ENCODE results near the gene SFRP4. TPM values are rescaled to one million over a fixed set of nuclear protein-coding genes. Genes with fewer than 3 reads are reported as not detected.
"Not testable (repeated sequence)": the region's sequence is repeated elsewhere in the genome, so short reads cannot be mapped to it uniquely, and the experiment has no call there.

SFRP4 gene
- total RNA-seq, result 15.0 TPM
- long read RNA-seq, transcript SFRP4-201 (6 exons, 2,966 nt), result major isoform, 71 of 76 reads
- long read RNA-seq, partial matches to known transcripts, result 2 of 76 reads
- long read RNA-seq, other reads (novel, unspliced or antisense), result 3 of 76 reads

DNA sequence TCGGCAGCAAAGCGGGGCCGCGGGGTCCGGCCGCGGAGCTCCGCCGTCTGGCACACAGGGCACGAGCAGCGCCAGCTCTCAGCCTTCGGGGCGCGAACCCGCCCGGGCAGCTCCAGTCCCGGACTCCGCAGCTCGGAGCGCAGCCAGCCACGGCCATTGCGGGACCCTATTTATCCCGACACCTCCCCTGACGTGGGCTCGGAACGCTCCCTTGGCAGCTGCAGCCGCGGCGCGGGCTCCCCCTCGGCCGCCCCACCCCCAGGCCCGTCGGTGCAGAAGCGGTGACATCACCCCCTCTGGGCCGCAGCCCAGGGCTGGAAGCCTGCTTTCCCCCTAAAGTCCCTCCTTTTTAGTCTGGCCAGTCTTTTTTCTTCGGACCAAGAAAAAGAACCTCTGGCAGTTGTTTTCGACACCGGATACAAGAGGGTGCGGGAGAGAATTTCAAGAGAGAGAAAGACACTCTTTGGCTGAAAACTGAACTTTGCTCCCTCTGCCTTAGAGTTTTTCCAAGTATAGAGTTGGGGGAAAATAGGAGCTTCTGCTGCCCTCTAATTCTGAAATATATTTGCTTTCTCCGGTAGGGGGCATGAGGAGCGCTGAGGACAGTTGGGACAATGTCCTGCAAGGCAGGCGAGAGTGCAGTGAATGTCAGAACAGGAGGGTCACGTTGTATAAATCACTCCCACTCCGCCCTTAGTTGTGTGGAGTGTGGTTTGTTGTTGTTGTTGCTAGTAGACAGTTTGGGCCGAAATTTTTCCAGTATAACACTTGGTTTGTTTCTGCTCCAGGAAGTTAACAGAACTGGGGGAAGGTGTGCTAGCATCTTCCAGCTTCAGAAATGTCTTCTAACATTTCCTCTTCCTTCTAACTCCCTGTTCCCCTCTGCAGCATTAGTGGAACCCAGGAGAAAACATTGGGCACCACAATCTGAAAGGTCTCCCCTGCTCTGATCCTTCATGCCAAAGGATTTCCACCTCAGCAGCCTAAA is at the start of gene SFRP4:
Gene SFRP4 (minus strand): TSS at position 145 of the 988 bp plus-strand sequence. CDS start 280 bp downstream, outside the sequence.
- intact Hi-C loops (cut with DNase I), result loop anchor here (5.0 kb wide), 1 partner anchor 190 kb away; no protein-coding TSS in a partner anchor

DNA sequence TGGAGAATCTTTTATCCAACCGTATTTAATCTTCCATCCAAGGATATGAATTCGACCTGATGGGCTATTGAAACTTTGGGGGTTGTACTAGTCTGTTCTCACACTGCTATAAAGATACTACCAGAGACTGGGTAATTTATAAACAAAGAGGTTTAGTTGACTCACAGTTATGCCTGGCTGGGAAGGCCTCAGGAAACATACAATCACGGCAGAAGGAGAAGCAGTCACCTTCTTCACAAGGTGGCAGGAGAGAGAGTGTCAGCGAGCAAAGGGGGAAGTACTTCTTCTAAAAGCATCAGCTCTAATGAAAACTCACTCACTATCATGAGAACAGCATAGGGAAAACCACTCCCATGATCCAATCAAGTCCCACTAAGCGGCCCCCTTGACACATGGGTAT is 47.6 kb upstream of the SFRP4 start:
- DNase-seq (ENCODE audit: low spot score), result no peak
- intact Hi-C loops (cut with DNase I), result no loop called here

More for the DNA sequence above, at the start of gene SFRP4:
- DNase-seq (ENCODE audit: low spot score), result peak; percentile 80

DNA sequence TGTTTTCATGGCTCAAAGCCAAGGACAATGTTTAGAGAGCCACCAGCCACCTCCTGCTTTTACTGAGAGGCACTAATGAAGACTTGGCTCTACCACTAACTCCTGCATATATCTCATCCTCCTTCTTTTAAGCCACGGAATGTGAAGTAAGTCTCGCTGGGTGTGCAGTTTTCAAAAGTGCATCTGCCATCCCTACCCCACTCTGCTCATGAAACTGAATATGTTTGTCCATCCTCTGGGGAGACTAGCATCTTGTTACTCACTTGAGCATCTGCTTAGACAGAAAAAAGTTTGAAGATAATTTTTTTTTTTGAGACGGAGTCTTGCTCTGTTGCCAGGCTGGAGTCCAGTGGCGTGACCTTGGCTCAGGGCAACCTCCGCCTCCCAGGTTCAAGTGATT is 44.6 kb upstream of the SFRP4 start:
- intact Hi-C loops (cut with DNase I), result no loop called here
- DNase-seq (ENCODE audit: low spot score), result no peak

DNA sequence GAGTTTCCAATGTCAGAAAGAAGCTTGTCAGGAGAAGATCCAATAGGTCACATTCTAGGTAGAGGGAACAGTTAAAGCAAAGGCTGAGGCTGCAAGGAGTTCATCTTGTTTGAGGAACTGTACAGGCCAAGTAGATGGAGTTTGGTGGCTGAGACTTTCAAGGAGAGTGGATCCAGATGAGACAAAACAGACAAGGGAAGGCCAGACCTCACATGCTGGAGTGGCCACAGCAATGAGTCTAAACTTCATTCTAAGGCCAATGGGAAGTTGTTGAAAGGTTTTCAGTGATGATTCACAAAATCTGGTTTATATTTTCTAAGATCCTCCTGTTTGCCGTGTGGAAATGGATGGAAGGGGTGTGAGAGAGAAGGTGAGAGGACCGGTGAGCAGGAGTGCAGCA is 43.9 kb upstream of the SFRP4 start:
- intact Hi-C loops (cut with DNase I), result no loop called here

DNA sequence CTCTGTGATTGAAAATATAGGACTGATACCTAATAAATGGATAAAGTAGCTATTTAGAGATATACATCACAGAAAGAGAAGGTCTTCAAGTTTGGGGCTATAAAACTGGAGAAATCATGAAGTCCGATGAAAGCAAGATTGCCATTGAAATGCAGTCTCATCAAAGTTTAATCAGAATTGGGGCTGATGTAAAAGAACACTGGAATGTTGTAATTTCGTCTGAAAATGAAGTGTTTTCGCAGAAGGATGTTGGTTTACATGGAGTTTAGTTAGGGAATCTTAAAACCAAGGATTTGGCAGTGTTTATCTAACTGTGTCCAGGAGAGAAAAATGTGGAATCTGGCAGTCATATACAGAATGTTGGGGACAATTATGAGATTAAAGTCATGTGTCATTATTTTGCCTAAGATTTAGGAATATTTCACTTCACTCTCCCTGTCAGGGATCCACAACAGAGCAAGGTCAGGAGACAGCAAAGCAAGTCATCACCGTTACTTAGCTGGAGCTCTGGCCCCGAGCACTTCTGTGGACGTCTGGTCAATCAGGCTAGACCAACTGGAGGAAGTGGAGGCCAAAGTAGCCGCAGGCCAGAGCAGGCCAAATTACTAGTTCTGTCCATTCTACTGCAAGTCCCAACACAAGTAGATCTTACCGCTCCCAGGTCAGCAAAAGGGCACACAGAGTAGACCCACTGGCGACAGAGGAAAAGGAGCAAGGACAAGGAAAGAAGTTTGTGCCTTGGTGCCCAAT is 40.8 kb upstream of the SFRP4 start:
- DNase-seq (ENCODE audit: low spot score), result no peak
- intact Hi-C loops (cut with DNase I), result no loop called here

More for the DNA sequence above, 43.9 kb upstream of the SFRP4 start:
- DNase-seq (ENCODE audit: low spot score), result no peak

DNA sequence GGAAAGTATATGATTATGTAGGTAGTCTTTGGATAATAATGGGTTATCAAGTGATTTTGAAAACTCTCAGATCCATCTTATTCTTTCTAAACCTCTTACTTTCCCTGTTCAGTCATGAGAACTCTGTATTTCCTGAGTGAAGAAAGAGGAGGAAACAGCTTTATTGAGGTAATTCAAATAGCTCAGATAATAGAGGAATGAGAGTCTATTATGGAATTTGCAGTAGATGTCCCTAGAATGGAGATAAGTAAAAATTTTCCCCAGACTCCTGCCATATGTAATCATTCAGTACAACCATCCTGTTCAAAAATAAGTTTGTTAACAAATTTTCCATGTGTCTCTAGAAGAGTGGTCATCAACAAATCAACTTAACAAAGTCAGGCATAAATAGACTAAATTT is 40.2 kb upstream of the SFRP4 start:
- no peak for DNase-seq (ENCODE audit: low spot score)
- intact Hi-C loops (cut with DNase I), result no loop called here

DNA sequence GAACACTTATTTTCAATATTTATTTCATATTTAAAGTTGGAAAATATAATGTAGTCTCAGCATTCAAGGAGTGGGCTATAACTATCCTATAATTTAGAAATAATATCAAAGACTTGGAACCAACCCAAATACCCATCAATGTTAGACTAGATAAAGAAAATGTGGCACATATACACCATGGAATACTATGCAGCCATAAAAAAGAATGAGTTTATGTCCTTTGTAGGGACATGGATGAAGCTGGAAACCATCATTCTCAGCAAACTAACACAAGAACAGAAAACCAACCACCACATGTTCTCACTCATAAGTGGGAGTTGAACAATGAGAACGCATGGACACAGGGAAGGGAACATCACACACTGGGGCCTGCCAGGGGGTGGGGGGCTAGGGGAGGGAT is 37.6 kb upstream of the SFRP4 start:
- intact Hi-C loops (cut with DNase I); DNase-seq (ENCODE audit: low spot score): not testable (repeated sequence)

DNA sequence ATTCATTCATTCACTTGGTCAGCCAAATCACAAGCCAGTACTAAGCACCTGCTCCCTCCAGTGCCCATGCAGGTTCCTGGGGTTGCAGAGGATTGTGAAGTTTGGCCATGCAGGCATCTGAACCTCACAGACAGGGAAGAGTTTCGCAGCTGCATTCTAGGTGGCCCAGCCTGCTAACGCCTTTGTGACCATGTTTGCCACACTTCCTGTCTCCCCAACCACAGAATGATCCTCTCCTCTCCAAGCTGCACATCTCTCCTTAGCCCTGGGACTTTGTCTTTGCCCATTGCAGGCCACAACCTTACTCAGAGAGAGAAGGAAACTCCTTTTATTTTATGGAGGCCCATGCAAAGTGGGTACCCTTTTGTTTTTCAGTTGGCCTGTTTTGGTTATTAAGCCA is 35.6 kb upstream of the SFRP4 start:
- intact Hi-C loops (cut with DNase I), result no loop called here
- no peak for DNase-seq (ENCODE audit: low spot score)

DNA sequence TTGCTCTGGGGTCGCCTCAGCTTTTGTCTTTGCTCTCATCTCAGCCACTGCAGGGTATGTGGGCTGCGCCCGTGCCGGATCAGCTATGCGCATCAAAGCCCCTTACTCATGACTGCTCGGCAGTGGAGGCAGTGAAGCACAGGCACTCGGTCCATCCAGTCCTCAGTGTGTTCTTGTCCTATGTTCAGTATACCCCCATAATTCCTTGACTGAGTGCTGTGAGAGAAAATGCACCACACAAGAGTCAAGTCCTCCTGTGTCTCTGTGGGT is 31.3 kb upstream of the SFRP4 start:
- no peak for DNase-seq (ENCODE audit: low spot score)

DNA sequence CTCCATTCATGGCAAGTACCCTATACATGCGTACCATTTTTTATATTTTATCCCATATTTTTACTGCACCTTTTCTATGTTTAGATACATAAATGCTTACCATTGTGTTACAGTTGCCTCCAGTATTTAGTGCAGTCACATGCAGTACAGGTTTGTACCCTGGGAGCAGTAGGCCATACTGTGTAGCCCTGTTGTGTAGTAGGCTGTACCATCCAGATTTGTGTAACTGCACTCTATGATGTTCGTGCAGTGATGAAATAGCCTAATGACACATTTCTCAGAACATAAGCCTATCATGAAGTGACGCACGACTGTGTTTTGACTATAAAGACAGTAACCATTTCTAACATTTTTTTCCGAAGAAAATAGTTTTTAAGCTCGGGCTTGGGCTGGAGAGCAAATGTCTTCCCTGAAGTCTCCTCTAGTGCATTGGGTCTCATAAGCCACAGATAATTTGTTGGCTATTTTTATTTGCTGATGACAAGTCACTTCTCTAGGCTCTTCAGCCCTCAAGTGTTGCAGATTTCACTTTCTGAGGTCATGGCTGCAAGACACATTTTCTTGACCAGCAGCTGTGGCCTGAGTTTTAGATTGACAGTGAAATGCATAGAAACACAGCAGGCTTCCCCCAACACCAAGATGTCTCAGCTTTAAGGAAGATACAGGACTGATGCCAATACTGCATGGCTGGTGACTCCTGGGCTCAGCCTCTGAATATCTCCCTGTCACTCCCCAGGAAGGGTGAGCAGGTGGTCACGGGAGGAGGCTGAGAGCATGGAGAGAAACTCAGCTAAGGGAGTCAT is 30.7 kb upstream of the SFRP4 start:
- intact Hi-C loops (cut with DNase I), result no loop called here
- no peak for DNase-seq (ENCODE audit: low spot score)

More for the DNA sequence above, 31.3 kb upstream of the SFRP4 start:
- intact Hi-C loops (cut with DNase I), result no loop called here

DNA sequence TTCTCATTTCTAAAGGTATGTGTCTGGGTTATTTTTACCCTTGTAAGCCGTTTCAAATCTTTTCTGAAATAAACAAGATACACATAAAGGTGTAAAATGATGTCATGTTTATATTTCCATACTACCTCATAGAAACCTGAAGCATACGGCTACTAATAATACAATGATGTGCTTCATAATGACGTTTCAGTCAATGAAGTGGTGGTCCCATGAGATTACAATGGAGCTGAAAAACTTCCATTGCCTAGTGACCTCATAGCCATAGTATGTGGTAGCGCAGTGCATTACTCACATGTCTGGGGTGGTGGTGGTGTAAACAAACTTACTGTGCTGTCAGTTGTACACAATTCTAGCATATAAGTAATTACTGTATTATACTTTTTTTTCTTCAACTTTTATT is 28.7 kb upstream of the SFRP4 start:
- intact Hi-C loops (cut with DNase I), result no loop called here
- no peak for DNase-seq (ENCODE audit: low spot score)

DNA sequence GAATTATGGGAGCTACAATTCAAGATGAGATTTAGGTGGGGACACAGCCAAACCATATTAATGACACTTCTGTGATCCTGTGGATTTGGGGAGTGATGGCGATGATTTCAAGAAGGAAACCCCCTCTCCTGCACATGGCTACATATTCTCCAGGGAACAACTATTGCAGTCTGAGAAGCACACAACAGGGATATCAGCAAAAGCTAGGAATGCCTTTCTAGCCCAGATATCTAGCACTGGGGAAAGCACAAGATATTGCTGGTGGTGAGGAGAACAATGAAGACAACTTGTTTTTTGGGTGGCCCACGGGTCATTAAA is 28.1 kb upstream of the SFRP4 start:
- intact Hi-C loops (cut with DNase I), result no loop called here

DNA sequence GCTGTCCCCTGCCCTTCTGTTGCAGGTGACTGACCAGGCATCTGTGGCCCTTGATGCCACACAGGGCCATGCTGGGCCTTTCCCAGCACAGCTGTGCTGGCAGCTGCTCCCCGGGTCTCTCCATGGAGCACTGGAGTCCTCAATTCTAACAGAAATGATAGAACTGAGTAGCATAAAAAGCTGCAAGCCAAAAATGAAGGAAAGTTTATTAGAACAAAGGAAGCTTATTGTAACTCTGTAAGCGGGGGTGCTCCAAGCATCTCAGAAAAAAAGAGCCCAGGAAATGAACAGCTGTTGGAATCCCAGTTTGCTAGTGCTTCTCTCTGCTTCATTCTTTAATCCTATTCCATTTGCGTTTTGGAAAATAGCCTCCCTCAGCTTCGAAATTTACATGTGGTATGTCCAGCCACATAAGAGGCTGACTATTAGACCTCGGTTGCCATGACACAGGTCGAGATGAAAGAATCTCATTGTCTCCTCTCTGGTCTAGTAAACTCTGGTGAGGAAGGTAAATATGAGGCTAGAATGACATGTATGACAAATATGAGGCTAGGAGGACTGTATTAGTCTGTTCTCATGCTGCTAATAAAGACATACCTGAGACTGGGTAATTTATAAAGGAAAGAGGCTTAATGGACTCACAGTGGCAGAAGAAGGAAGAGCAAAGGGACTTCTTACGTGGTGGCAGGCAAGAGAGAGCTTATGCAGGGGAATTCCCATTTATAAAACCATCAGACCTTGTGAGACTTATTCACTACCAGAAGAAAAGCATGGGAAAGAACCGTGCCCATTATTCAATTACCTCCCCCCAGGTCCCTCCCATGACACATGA is 27.5 kb upstream of the SFRP4 start:
- intact Hi-C loops (cut with DNase I), result no loop called here
- no peak for DNase-seq (ENCODE audit: low spot score)

More for the DNA sequence above, 28.1 kb upstream of the SFRP4 start:
- DNase-seq (ENCODE audit: low spot score), result no peak

DNA sequence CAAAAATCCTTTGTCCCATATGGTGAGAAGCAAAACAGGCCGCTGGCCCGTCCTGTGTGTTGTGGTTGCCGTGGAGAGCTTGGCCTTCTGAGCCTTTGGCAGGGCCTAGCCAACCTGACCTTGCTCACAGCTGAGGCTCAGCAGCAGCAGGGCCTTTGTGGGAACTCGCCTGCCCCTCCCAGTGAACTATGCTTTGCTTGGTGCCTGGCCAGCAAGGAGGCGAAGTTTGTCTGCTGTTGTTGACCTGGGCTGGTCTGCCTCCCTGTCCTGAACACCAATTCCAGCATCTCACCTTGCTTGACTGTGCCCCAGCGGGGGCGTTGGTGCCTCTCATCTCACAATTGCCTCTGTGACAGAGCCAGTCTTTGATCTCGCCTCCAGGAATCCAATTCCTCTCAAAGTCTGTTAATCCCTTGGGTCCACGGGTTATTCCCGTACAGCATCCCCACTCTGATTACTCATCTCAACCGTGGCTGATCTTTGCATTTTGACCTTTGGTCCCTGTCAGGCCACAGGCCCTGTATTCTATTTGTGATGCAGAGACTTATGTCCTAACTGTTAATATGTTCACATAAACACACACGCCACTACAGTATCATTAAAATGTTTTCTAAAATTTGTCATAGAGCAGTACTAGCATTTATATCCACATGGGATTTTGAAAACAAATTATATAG is 26.5 kb upstream of the SFRP4 start:
- intact Hi-C loops (cut with DNase I), result no loop called here
- DNase-seq (ENCODE audit: low spot score), result peak; percentile 83

DNA sequence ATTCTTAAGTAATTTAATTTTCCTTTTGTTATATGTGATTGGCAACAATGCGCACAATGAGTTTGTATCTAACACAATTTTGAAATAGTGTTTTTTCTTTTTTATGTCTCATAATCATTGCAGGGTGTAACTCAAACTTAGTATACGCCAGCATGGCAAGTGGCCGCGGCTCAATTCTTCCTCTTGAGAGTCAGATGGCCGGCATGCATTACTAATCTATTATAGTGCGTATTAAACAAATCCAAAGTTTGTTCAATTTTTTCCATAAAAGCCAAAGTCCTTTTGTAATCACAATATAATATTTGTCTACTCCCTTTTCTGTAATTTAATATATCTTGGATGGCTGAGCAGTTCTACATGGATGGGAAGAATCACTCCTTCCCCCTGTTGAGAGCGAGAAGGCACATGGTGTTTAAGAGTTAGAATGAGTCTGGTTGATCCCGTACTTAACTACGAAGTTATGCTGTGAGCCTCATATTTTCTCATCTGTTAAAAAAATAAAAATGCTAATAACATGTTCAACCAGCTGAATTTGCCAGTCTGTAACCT is 16.5 kb upstream of the SFRP4 start:
- DNase-seq (ENCODE audit: low spot score), result no peak
- intact Hi-C loops (cut with DNase I), result no loop called here

DNA sequence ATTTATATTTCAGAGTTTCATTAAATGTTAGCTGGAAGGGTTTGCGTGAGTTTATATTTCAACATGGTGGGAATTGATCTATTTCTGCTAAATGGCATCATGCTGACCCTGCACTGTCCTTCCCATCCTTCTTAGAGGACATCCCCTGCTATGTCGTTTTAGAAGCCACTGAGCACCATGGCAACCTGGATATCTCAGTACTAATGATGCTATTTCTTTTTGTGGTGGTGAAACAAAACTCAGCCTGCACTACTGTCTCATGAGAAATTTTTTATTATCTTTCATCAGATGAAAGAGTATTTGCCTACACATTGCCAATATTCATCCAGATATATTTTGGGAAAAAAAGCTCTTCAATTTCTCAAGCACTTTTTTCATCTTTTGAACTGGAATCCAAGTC is 15.9 kb upstream of the SFRP4 start:
- intact Hi-C loops (cut with DNase I), result no loop called here
- DNase-seq (ENCODE audit: low spot score), result no peak

DNA sequence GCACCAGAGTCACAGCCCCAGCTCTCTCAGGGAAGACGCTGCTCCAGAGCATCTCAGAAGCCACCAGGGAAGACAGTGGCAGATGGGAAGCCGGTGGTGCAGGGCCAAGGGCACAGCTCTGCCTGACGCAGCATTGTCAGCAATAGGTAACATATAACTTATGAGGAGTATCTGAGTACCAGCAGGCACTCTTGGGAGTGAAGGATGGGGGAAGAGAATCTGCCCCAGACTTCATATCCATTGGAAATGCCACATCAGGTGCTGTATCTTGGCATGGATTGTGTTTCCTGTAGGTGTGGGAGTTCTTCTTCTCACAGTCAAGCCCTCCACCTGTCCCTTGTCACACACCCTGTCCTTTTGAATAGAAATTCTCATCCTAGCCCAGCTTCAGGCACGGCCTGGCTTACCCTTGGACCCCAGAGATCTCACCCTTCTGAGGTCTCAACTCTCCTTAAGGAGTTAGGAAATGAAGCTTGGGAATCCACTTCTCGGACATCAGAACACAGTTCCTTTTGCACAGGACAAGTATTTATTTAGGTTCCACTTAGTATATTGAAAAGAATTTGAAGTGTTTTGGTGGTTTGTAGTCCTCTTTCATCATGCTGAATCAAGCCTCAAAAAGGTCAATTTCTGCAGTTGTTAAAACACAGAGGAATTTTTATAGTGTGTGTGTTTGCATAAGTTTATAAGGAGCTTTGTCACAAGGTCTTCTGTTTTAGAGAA is 13.8 kb upstream of the SFRP4 start:
- DNase-seq (ENCODE audit: low spot score), result no peak
- intact Hi-C loops (cut with DNase I), result no loop called here

DNA sequence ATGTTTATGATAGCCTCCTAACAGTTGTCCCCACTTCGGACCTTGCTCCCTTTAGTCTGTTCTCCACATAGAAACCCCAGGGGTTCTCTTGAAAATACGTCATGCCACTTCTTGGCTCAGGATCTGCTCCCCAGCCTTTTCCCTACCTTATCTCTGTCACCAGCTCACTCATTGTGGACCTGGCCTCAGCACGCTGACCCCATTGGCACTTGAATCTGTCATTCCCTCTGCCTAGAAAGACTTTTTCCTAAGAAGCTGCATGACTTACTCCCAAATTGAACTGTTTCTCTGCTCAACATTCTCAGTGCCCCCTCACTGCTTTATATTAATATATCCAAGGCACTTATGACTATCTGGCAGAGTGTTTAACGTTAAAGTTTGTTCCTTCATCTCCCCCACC is 12.3 kb upstream of the SFRP4 start:
- intact Hi-C loops (cut with DNase I), result no loop called here
- no peak for DNase-seq (ENCODE audit: low spot score)

Data from cardiac septum (tissue), 1 donor.